Stimulated activated CD4-positive, alpha-beta T cell treated with anti-CD3 and anti-CD28 coated beads, TNF-alpha, amount 100 ng/mL, for 4 hours (primary cell): ENCODE measurements around the gene SLC19A1.
A peak's percentile ranks its signal among the peaks of the same experiment; 100 is the strongest.

Experiments used
- DNase-seq, 3 experiments: peaks; one replicate each; pipeline ENCODE4 v3.0.0-alpha.2; 2020; ENCODE audit warnings: low read depth in 3 of 3

The SLC19A1 gene

GRCh38 chr21:45493401-45494001, 48.7 kb downstream of the SLC19A1 start:
- no peak for DNase-seq

- no peak for DNase-seq
Measured at GRCh38 chr21:45492765-45493164, 49.5 kb downstream of the SLC19A1 start.

- no peak for DNase-seq
Measured at GRCh38 chr21:45491623-45492022, 50.6 kb downstream of the SLC19A1 start.

GRCh38 chr21:45491056-45491455, 51.2 kb downstream of the SLC19A1 start:
- no peak for DNase-seq

- no peak for DNase-seq
Measured at GRCh38 chr21:45490049-45490731, 52.0 kb downstream of the SLC19A1 start.

- no peak for DNase-seq
Measured at GRCh38 chr21:45489722-45489982, 52.6 kb downstream of the SLC19A1 start.

- no peak for DNase-seq
Measured at GRCh38 chr21:45488931-45489721, 53.1 kb downstream of the SLC19A1 start.

GRCh38 chr21:45487891-45488600, 54.2 kb downstream of the SLC19A1 start:
- DNase-seq = no peak

GRCh38 chr21:45487161-45487806, 55.0 kb downstream of the SLC19A1 start:
- DNase-seq = no peak

GRCh38 chr21:45486443-45487160, 55.6 kb downstream of the SLC19A1 start:
- no peak for DNase-seq

GRCh38 chr21:45485686-45486442, 56.4 kb downstream of the SLC19A1 start:
- DNase-seq = no peak

GRCh38 chr21:45484318-45484717, 57.9 kb downstream of the SLC19A1 start:
- no peak for DNase-seq

GRCh38 chr21:45482899-45483821, 59.1 kb downstream of the SLC19A1 start:
- DNase-seq = peak in 1 of 3 experiments; percentile 23

- DNase-seq = no peak
Measured at GRCh38 chr21:45481977-45482898, 60.0 kb downstream of the SLC19A1 start.

GRCh38 chr21:45481566-45481965, 60.7 kb downstream of the SLC19A1 start:
- DNase-seq = no peak

GRCh38 chr21:45480701-45481500, 61.3 kb downstream of the SLC19A1 start:
- no peak for DNase-seq
